Upper lobe of left lung (tissue), 6 donors: Measurements from ENCODE around the gene PTPRD. TPM values are rescaled to one million over a fixed set of nuclear protein-coding genes. Genes with fewer than 3 reads are reported as not detected.

ENCODE experiments used
- ATAC-seq, 2 donors: fragments of 200-7000 bp; cut with Tn5 transposase; one replicate each; pipeline ENCODE4 v1.9.1; 2022; ENCODE audit warnings: mild to moderate bottlenecking in 2 of 2, moderate library complexity in 2 of 2; ENCODE audit not compliant: low FRiP score in 2 of 2
- DNase-seq, 2 donors: peaks; one replicate each; pipeline ENCODE4 v3.0.0-alpha.2; 2019 to 2020
- H3K27ac ChIP-seq, 4 donors: fragments of 200-600 bp; sonication (generic); one replicate each; pipeline ENCODE4 v1.5.1; 2016 to 2019
- H3K27me3 ChIP-seq, 4 donors: fragments of 200-600 bp; sonication (generic); one replicate each; pipeline ENCODE4 v1.5.1; 2017 to 2019
- H3K36me3 ChIP-seq, 4 donors: fragments of 200-600 bp; sonication (generic); one replicate each; pipeline ENCODE4 v1.5.1; 2016 to 2019
- H3K4me1 ChIP-seq, 4 donors: fragments of 200-600 bp; sonication (generic); one replicate each; pipeline ENCODE4 v1.5.1; 2018 to 2019
- H3K4me3 ChIP-seq, 4 donors: fragments of 200-600 bp; sonication (generic); one replicate each; pipeline ENCODE4 v1.5.1; 2017 to 2019; ENCODE audit warnings: mild to moderate bottlenecking in 2 of 4, moderate library complexity in 1 of 4
- H3K9me3 ChIP-seq, 4 donors: fragments of 200-600 bp; sonication (generic); one replicate each; pipeline ENCODE4 v1.5.1; 2018 to 2019
- EP300 ChIP-seq, 4 donors: sonication (generic); formaldehyde crosslinking; IDR thresholded peaks; one replicate each; pipeline ENCODE4 v1.5.1; 2017; ENCODE audit warnings: antibody characterized with exemption in 4 of 4, control low read depth in 2 of 4
- POLR2A ChIP-seq, 4 donors: fragments of 450-650 bp; IDR thresholded peaks; one replicate each; pipeline ENCODE4 v1.5.1; 2016 to 2017; ENCODE audit warnings: antibody characterized with exemption in 4 of 4, mild to moderate bottlenecking in 2 of 4
- POLR2AphosphoS5 ChIP-seq, 2 donors: sonication (generic); formaldehyde crosslinking; IDR thresholded peaks; one replicate each; pipeline ENCODE4 v1.5.1; 2017; ENCODE audit warnings: antibody characterized with exemption in 2 of 2
- WGBS, 2 donors: methylation state at CpG; one replicate each; pipeline ENCODE4 v1.1.5; 2017 to 2018; 5-methylcytosine and 5-hydroxymethylcytosine counted together
- total RNA-seq, 6 donors: library from RNA; depleted of rRNA in 4 of 6; stranded (reverse); fragments of >200 nt in 4 of 6; gene quantifications; one replicate each; pipeline versions ENCODE4 v1.1.0 to v1.2.1, GENCODE V29; 2016 to 2021
- TF ChIP-seq, protein P1 (sequence below), 6 experiments: fragments of 450-650 bp in 4 of 6; fragments of 200-600 bp in 2 of 6; sonication (generic) in 2 of 6; IDR thresholded peaks; one replicate each; pipeline ENCODE4 v1.5.1; 2016 to 2019; ENCODE audit warnings: antibody characterized with exemption in 6 of 6
- donor health status: DM: no; HTN: no; CAD: no; lungs with moderate emphysema.
- donor health status: DM: no; HTN: yes; CAD: no; lungs with severe emphysema.

The PTPRD gene
- total RNA-seq, 6 donors from 2014 or later = 7.4 to 46.1 (median 14.5) TPM

DNA sequence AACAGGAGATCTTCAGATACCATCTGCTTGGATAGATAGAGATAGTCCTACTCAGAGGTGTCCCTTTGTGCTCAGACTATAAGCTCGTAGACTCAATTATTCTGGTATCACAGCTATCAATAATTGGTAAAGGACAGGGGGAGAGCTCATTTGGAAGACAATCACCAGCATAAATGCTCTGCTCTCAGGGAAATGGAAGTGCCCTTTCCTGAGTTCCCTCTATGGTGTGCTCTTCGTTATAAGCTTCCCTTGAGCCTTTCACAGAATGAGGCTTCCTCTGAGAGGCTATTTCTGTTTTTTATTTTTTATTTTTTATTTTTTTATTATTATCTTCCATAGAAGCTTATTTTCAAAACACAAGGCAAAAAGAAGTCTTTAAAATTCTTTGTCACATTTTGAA lies 1657.5 kb downstream of the PTPRD start:
- Histone ChIP-seq H3K9me3 (no peaks in the 10 kb centered on the region), H3K27ac (no peak overlapping the region), H3K36me3 (no peaks in the 10 kb centered on the region), H3K4me1 (no peaks in the 10 kb centered on the region), H3K27me3 (no peaks in the 10 kb centered on the region), H3K4me3 (no peak overlapping the region)
- 73 to 78% methylated on average over 2 of the region's 2 CpGs for WGBS, 2 donors
- DNase-seq (no peak), ATAC-seq (no peak)
- TF ChIP-seq EP300 (IDR thresholded peaks at IDR 0.05) = no peak
- TF ChIP-seq, protein P1, sequence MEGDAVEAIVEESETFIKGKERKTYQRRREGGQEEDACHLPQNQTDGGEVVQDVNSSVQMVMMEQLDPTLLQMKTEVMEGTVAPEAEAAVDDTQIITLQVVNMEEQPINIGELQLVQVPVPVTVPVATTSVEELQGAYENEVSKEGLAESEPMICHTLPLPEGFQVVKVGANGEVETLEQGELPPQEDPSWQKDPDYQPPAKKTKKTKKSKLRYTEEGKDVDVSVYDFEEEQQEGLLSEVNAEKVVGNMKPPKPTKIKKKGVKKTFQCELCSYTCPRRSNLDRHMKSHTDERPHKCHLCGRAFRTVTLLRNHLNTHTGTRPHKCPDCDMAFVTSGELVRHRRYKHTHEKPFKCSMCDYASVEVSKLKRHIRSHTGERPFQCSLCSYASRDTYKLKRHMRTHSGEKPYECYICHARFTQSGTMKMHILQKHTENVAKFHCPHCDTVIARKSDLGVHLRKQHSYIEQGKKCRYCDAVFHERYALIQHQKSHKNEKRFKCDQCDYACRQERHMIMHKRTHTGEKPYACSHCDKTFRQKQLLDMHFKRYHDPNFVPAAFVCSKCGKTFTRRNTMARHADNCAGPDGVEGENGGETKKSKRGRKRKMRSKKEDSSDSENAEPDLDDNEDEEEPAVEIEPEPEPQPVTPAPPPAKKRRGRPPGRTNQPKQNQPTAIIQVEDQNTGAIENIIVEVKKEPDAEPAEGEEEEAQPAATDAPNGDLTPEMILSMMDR (IDR thresholded peaks at IDR 0.05) = no peak
- no peak for TF ChIP-seq POLR2AphosphoS5 (IDR thresholded peaks at IDR 0.05)
- TF ChIP-seq POLR2A (IDR thresholded peaks at IDR 0.05) = no peak

DNA sequence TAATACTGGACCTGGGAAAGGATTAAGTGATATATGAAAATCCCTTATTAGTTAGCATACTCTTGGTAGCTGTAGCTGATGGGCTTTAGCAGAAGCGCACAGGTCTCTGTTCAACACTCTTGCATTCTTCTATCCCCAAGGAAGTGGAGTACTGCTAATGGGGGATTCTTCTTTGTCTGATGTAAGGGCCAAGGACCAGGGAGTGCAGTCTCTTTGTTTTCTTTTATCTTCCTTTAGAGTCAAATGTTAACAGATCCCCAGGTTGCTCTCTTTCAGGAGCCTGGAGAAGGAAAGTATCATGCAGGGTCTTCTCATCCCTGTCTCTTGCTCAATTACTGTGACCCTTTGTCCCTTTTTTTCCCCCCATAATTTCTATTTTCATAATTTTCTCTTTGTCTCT lies 1666.3 kb downstream of the PTPRD start:
- 94 to 96% methylated on average over 1 of the region's 1 CpG for WGBS, 2 donors
- DNase-seq (no peak), ATAC-seq (no peak)
- H3K4me1 ChIP-seq = no peaks in the 10 kb centered on the region
- no peaks in the 10 kb centered on the region for H3K9me3 ChIP-seq
- H3K27me3 ChIP-seq = no peaks in the 10 kb centered on the region
- no peak overlapping the region for H3K4me3 ChIP-seq
- H3K27ac ChIP-seq = no peak overlapping the region
- no peaks in the 10 kb centered on the region for H3K36me3 ChIP-seq
- TF ChIP-seq, protein P1 (IDR thresholded peaks at IDR 0.05) = no peak
- TF ChIP-seq POLR2AphosphoS5 (IDR thresholded peaks at IDR 0.05) (no peak), EP300 (IDR thresholded peaks at IDR 0.05) (no peak), POLR2A (IDR thresholded peaks at IDR 0.05) (no peak)

DNA sequence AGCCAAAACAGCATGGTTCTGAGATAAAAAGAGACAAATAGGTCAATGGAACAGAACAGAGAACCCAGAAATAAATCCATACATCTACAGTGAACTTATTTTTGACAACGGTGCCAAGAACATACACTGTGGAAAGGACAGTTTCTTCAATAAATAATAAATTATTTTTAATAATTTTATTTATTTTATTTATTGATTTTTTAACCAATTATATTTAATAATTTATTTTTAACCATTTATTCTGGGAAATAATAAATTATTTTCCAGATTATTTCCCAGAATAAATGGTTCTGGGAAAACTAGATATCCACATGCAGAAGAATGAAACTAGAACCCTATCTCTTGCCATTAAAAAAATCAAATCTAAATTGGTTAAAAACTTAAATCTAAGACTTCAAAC lies 1669.4 kb downstream of the PTPRD start:
- Histone ChIP-seq H3K4me3 (no peak overlapping the region), H3K27me3 (no peaks in the 10 kb centered on the region), H3K9me3 (no peaks in the 10 kb centered on the region), H3K36me3 (no peaks in the 10 kb centered on the region), H3K4me1 (no peaks in the 10 kb centered on the region), H3K27ac (no peak overlapping the region)
- DNase-seq = no peak
- TF ChIP-seq POLR2AphosphoS5 (IDR thresholded peaks at IDR 0.05) (no peak), EP300 (IDR thresholded peaks at IDR 0.05) (no peak), POLR2A (IDR thresholded peaks at IDR 0.05) (no peak)
- TF ChIP-seq, protein P1 (IDR thresholded peaks at IDR 0.05) = no peak
- 88 to 98% methylated on average over 1 of the region's 1 CpG for WGBS, 2 donors
- ATAC-seq = no peak

DNA sequence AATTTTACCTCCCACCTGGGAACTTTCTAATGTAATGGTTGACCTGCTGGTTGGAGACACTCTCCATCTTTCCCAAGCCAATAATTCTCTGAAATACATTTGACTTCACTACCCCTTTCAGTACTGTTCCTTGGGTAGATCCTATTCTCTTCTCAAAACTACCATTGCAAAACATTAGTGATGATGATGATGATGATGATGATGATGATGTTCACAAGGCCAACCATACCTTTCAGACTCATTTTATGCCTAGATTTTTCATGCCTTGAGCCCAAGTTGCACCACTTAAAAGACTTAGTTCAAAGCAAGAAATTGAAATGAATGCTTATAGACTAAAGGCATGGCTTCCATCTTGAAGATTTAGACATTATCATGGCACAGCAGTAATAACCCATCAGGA lies 1672.2 kb downstream of the PTPRD start:
- ATAC-seq = no peak
- Histone ChIP-seq H3K36me3 (no peaks in the 10 kb centered on the region), H3K9me3 (no peaks in the 10 kb centered on the region), H3K27me3 (no peaks in the 10 kb centered on the region), H3K4me3 (no peak overlapping the region), H3K27ac (no peak overlapping the region), H3K4me1 (no peaks in the 10 kb centered on the region)
- TF ChIP-seq POLR2A (IDR thresholded peaks at IDR 0.05) = no peak
- TF ChIP-seq EP300 (IDR thresholded peaks at IDR 0.05) = no peak
- no peak for TF ChIP-seq POLR2AphosphoS5 (IDR thresholded peaks at IDR 0.05)
- TF ChIP-seq, protein P1 (IDR thresholded peaks at IDR 0.05) = no peak
- no peak for DNase-seq

DNA sequence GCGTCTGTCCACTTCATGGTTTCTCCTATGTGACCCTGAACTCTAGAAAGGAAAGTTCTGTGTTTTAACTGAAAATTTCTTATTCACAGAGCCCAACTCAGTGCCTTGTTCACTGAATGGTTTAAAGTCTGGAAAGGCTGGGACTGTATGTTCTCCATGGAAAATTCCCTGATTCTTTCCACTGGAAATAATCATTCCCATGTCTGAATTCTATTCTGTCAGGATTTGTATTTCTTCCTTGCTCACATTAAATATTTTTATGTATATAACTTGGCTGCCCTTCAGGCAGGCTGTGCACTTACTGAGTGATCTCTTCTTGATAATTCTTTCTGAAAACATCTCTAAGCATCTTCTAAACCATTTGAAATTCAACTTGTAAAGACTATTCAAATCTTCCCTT lies 1686.3 kb downstream of the PTPRD start:
- no peak for DNase-seq
- Histone ChIP-seq H3K27me3 (no peaks in the 10 kb centered on the region), H3K27ac (no peak overlapping the region), H3K36me3 (no peaks in the 10 kb centered on the region), H3K4me1 (no peaks in the 10 kb centered on the region), H3K9me3 (no peaks in the 10 kb centered on the region), H3K4me3 (no peak overlapping the region)
- no peak for TF ChIP-seq EP300 (IDR thresholded peaks at IDR 0.05)
- no peak for TF ChIP-seq POLR2AphosphoS5 (IDR thresholded peaks at IDR 0.05)
- TF ChIP-seq, protein P1 (IDR thresholded peaks at IDR 0.05) = no peak
- TF ChIP-seq POLR2A (IDR thresholded peaks at IDR 0.05) = no peak
- ATAC-seq = no peak
- 87 to 97% methylated on average over 1 of the region's 1 CpG for WGBS, 2 donors
